ENCODE results near the gene TMBIM4.

DNA sequence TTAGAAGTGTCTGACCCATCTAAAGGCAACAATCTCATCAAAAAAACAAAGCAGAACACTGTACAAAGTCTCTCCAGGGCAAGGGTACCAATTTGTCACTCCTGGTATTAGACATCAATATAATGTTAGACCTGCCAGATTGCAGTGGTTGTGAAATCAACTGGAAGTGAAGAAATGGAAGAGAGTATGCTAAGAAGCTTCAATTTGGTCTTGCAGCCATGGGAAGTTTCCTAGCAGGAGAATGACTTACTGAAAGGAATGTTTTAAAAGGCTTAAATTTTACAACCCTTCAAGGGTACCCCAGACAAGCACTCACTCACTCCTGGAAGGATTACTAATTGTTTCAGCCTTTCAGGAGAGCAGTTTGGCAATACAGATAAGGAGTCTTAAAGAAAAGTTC is 58.2 kb downstream of the TMBIM4 start:
- TF ChIP-seq, protein P1, sequence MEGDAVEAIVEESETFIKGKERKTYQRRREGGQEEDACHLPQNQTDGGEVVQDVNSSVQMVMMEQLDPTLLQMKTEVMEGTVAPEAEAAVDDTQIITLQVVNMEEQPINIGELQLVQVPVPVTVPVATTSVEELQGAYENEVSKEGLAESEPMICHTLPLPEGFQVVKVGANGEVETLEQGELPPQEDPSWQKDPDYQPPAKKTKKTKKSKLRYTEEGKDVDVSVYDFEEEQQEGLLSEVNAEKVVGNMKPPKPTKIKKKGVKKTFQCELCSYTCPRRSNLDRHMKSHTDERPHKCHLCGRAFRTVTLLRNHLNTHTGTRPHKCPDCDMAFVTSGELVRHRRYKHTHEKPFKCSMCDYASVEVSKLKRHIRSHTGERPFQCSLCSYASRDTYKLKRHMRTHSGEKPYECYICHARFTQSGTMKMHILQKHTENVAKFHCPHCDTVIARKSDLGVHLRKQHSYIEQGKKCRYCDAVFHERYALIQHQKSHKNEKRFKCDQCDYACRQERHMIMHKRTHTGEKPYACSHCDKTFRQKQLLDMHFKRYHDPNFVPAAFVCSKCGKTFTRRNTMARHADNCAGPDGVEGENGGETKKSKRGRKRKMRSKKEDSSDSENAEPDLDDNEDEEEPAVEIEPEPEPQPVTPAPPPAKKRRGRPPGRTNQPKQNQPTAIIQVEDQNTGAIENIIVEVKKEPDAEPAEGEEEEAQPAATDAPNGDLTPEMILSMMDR (conservative IDR thresholded peaks at IDR 0.05; ENCODE audit: low read depth, low read length): no peak
- TF ChIP-seq SMC3 (IDR thresholded peaks at IDR 0.05; ENCODE audit: low read depth, low read length): no peak
- TF ChIP-seq, protein P2, sequence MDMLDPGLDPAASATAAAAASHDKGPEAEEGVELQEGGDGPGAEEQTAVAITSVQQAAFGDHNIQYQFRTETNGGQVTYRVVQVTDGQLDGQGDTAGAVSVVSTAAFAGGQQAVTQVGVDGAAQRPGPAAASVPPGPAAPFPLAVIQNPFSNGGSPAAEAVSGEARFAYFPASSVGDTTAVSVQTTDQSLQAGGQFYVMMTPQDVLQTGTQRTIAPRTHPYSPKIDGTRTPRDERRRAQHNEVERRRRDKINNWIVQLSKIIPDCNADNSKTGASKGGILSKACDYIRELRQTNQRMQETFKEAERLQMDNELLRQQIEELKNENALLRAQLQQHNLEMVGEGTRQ (IDR thresholded peaks at IDR 0.05; ENCODE audit: low read depth, low read length): no peak

Measured in IMR-90 (cell line).